ENCODE results near the gene ATP1B2. TPM values are rescaled to one million over a fixed set of nuclear protein-coding genes. Genes with fewer than 3 reads are reported as not detected.

Gene ATP1B2
- total and polyA plus RNA-seq, 9 of the 15 experiments (the other 6 are each of a cell fraction or from before 2014, with no cell fraction given): 0.23 to 6.0 (median 0.99) TPM

GRCh38 chr17:7632492-7632894 lies 18.2 kb upstream of the ATP1B2 start:
- Histone ChIP-seq H3K4me2 (ENCODE audit: insufficient read depth, low read length) (no peak overlapping the region), H3K27me3 (ENCODE audit: control insufficient read depth in 2 of 2, insufficient read depth in 2 of 2, low read length in 2 of 2) (no peaks in the 10 kb centered on the region), H3K4me1 (replicated peaks in 1 of 2; ENCODE audit: control insufficient read depth in 2 of 2, insufficient read depth in 2 of 2, low read length in 2 of 2) (peaks cover 0 to 13% of the 10 kb centered on the region in 2 experiments; a peak in 3 of 5 replicates), H3K9me1 (ENCODE audit: control insufficient read depth, insufficient read depth, low read length) (no peaks in the 10 kb centered on the region), H3K4me3 (no peak overlapping the region), H3K27ac (ENCODE audit: extremely low read depth, low read depth, low read length) (no peak overlapping the region), H3K9ac (ENCODE audit: insufficient read depth in 1 of 2, low read depth in 2 of 2, low read length in 2 of 2) (peak overlapping the region in 1 of 2 experiments; percentile 8; a peak in 1 of 4 replicates), H4K20me1 (replicated peaks; ENCODE audit: control insufficient read depth, insufficient read depth, low read length) (no peaks in the 10 kb centered on the region), H3K36me3 (ENCODE audit: control insufficient read depth, insufficient read depth, low read length) (no peaks in the 10 kb centered on the region), H2AFZ (ENCODE audit: low read depth, low read length) (peak overlapping the region; percentile 51), H3K9me3 (replicated peaks; ENCODE audit: control insufficient read depth, insufficient read depth, low read depth, low read length) (no peaks in the 10 kb centered on the region), H3K79me2 (ENCODE audit: control insufficient read depth, insufficient read depth, low read length) (no peaks in the 10 kb centered on the region)
- DNase-seq (ENCODE audit: extremely low read depth in 1 of 4, low spot score in 3 of 4) (peak; percentile 48 to 68 (median 55)), ATAC-seq (peak; percentile 84), FAIRE-seq (peak; percentile 73)
- WGBS (ENCODE audit: insufficient coverage, low coverage, missing lambda C conversion rate): 21% methylated on average over 5 of the region's 6 CpGs
- ChIA-PET POLR2A (interaction anchor here (0.6 to 1.0 kb wide), 2 partner anchors 9 to 55 kb away, joined by 4 to 7 read pairs; partner anchors contain the start of gene TP53), CTCF (ENCODE audit: low intra/inter-chr PET ratio) (interaction anchor here (0.8 to 1.3 kb wide), 4 partner anchors 18 to 85 kb away, joined by 3 to 5 read pairs (median 4); partner anchors contain the start of genes DNAH2, FXR2 and TP53)
- intact Hi-C loops (cut with micrococcal nuclease) (no loop called here), in situ Hi-C loops (cut with MboI) (loop anchor here (5.0 kb wide), 1 partner anchor 55 kb away; the partner anchor contains the start of genes TP53 and WRAP53)
- BruUV-seq (replicated peaks): no TSS peak
- TF ChIP-seq ZNF24 (IDR thresholded peaks at IDR 0.05) (0 out of 2 replicates have a peak, but pooled peaks have one; percentile 11), ZNF766 (CRISPR knock-in tag; conservative IDR thresholded peaks at IDR 0.05) (no peak), PHF8 (IDR thresholded peaks at IDR 0.05; ENCODE audit: borderline replicate concordance, low read length) (no peak), ZNF445 (CRISPR knock-in tag; IDR thresholded peaks at IDR 0.05; ENCODE audit: low read depth) (no peak), FOXM1 (IDR thresholded peaks at IDR 0.05; ENCODE audit: low read depth) (no peak), FOXM1 (CRISPR knock-in tag; IDR thresholded peaks at IDR 0.05; ENCODE audit: low read depth) (no peak), CTCF (IDR thresholded peaks at IDR 0.05 in 2 of 3, conservative IDR thresholded peaks at IDR 0.05 in 1 of 3; ENCODE audit: insufficient read depth in 2 of 3, low read depth in 1 of 3, low read length in 3 of 3) (peak; percentile 65 to 76 (median 71)), CC2D1A (IDR thresholded peaks at IDR 0.05) (0 out of 2 replicates have a peak, but pooled peaks have one; percentile 20), ZEB2 (IDR thresholded peaks at IDR 0.05) (0 out of 2 replicates have a peak, but pooled peaks have one; percentile 15), ZNF384 (IDR thresholded peaks at IDR 0.05; ENCODE audit: low read depth, low read length) (0 out of 2 replicates have a peak, but pooled peaks have one; percentile 49)
- TF ChIP-seq, protein P1, sequence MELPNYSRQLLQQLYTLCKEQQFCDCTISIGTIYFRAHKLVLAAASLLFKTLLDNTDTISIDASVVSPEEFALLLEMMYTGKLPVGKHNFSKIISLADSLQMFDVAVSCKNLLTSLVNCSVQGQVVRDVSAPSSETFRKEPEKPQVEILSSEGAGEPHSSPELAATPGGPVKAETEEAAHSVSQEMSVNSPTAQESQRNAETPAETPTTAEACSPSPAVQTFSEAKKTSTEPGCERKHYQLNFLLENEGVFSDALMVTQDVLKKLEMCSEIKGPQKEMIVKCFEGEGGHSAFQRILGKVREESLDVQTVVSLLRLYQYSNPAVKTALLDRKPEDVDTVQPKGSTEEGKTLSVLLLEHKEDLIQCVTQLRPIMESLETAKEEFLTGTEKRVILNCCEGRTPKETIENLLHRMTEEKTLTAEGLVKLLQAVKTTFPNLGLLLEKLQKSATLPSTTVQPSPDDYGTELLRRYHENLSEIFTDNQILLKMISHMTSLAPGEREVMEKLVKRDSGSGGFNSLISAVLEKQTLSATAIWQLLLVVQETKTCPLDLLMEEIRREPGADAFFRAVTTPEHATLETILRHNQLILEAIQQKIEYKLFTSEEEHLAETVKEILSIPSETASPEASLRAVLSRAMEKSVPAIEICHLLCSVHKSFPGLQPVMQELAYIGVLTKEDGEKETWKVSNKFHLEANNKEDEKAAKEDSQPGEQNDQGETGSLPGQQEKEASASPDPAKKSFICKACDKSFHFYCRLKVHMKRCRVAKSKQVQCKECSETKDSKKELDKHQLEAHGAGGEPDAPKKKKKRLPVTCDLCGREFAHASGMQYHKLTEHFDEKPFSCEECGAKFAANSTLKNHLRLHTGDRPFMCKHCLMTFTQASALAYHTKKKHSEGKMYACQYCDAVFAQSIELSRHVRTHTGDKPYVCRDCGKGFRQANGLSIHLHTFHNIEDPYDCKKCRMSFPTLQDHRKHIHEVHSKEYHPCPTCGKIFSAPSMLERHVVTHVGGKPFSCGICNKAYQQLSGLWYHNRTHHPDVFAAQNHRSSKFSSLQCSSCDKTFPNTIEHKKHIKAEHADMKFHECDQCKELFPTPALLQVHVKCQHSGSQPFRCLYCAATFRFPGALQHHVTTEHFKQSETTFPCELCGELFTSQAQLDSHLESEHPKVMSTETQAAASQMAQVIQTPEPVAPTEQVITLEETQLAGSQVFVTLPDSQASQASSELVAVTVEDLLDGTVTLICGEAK (IDR thresholded peaks at IDR 0.05): no peak
- TF ChIP-seq, protein P1 (CRISPR knock-in tag; IDR thresholded peaks at IDR 0.05): no peak
